ENCODE results near the gene CENPX.
A peak's percentile ranks its signal among the peaks of the same experiment; 100 is the strongest.

The CENPX gene

DNA sequence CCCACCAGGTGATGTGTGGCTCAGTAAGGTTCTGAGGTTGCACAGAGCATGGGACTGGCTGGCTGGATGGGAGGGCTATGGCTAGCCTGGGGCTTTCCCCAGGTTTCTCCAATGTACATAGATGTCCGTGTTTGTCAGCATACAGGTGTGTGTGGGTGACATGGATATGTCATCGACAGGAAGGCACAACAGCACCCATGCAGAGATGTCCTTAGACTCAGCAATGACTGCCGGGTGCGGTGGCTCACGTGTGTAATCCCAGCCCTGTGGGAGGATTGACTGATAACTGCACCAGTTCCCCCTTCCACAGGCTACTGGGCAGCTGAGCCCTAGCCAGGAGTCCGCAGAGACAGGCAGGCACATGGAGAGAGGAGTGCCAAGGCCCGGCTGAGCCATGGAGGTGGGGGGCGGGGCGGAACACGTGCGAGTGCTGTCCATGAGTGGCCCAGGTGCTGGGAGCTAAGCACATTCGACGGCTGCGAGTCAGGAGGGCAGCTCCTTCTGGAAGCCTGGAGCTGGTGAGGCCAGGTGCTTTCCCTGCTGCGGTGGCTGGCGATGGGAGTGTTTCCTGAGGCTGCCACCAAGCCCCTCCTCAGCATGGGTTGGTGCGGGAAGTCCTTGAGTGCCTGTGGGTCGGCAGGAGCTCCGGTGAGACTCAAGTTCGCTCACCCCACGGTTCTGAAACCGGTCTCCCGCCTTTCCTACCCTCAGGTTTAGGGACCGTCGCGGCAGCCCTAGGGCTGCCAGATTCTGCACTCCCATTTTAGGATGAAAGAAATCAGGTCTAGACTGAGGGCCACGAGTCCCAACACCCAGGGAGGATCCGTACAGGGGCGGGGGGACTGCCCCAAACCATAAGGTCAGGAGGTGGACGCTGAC lies 46.1 kb downstream of the CENPX start:
- DNase-seq: peak in 1 of 2 experiments; percentile 60

DNA sequence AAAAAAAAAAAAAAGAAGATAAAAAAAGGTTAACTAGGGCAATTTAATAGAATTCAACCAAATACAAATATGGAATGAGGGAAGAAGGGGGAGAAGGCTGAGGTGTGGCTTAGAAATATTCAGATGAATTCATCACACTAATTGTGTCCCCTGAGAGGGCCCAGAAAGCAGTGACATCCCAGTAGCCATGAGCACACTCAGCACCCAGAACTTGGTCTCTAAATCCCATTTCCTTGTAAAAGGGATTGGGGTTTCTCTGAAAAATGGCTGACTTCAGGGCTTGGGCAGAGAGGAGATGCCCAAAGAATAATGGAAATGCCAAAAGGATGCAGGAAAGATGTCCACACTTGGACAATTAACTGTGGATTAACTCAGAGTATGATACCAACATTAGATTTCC lies 49.2 kb downstream of the CENPX start:
- no peak for DNase-seq

DNA sequence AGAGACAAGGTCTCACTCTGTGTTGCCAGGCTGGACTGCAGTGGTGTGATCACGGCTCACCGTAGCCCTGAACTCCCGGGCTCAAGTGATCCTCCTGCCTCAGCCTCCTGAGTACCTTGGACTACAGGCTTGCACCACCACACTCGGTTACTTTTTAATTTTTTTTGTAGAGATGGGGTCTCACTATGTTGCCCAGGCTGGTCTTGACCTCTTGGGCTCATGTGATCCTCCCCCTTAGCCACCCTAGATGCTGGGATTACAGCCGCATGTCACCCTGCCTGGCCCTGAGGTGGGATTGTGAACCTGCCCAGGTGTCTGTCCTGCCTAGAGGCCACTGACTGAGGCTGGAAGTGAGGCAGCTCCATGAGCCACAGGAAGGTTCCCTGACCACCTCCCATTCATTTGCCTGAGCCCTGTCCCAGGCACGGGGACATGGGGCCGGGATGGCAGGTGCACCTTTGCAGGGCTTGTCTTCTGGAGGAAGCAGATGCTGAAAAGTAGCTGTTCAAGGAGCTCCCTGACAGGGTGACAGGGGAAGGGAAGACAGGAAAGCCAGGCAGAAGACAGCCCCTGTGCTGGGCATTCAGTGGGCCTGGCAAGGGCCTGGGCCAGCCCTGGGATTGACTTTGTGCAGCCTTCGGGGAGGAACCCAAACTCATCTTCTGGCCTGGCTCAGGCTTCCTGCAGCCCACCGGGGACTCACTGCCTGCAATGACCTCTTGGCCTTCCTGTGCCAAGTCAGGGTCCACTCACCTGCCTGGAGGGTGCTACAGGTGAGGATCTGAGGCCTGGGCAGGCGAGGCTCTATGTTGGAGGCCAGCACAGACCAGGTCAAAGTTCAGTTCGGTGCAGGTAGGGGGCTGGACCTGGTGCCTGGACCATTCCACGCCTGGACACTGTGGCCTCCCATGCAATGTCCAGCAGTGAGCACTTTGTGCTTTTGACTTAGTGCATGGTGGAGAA lies 53.5 kb downstream of the CENPX start:
- no peak for DNase-seq

All from NCI-H446 (cell line).